MM.1S (cell line): ENCODE measurements around the gene HMGA1.

Experiments
- CTCF ChIP-seq: fragments of 300-600 bp; sonication (generic); IDR thresholded peaks from 2 replicates; pipeline ENCODE4 v1.5.1; 2016; ENCODE audit warnings: antibody characterized with exemption, low read length, mixed read lengths
- EZH2 ChIP-seq: fragments of 300-600 bp; sonication (generic); optimal IDR thresholded peaks from 2 replicates; pipeline ENCODE3; 2017; ENCODE audit warnings: low read depth, mild to moderate bottlenecking, antibody characterized with exemption, low read length, mixed read lengths
- EZH2phosphoT487 ChIP-seq: fragments of 300-600 bp; sonication (generic); IDR thresholded peaks from 2 replicates; pipeline ENCODE4 v1.6.1; 2018; ENCODE audit warnings: antibody characterized with exemption, low read length

- TF ChIP-seq CTCF (no peak), EZH2phosphoT487 (no peak), EZH2 (no peak)
Measured at GRCh38 chr6:34237316-34237721, 646 bp downstream of the HMGA1 start.
